H1 (cell line): ENCODE results near the gene WNK3. TPM values are rescaled to one million over a fixed set of nuclear protein-coding genes. Genes with fewer than 3 reads are reported as not detected.

Source experiments
- CTCF ChIA-PET: fragments of 300-600 bp; sonication (Branson Sonifier 250); formaldehyde crosslinking; loops from one replicate; lab custom pipeline; 2021; ENCODE audit not compliant: partially characterized antibody; lab: Charles Lee
- POLR2A ChIA-PET: fragments of 300-600 bp; sonication (Branson Sonifier 250); formaldehyde crosslinking; loops from one replicate; lab custom pipeline; 2021; ENCODE audit warnings: inconsistent platforms; ENCODE audit not compliant: partially characterized antibody; lab: Charles Lee
- DNase-seq, 2 experiments: peaks; one replicate each; pipeline versions ENCODE4 v3.0.0 to v3.0.0-alpha.2; 2010 to 2022; ENCODE audit warnings: low spot score in 2 of 2, low read depth in 1 of 2, mixed read lengths in 1 of 2
- FAIRE-seq: peaks from 2 replicates; lab custom pipeline; 2011; peaks lifted over from hg19 to GRCh38; lab: Jason Lieb, UNC
- H2AFZ ChIP-seq: 2 replicates; pipeline ENCODE4 v1.8.1; 2012; ENCODE audit warnings: low read length, inconsistent platforms
- H2AK5ac ChIP-seq: 2 replicates; pipeline ENCODE4 v1.6.1; 2013; ENCODE audit warnings: low read depth, low read length
- H2BK120ac ChIP-seq: replicated peaks from 2 replicates; pipeline ENCODE3; 2013; ENCODE audit warnings: low read depth, low read length, inconsistent platforms
- H2BK12ac ChIP-seq: 2 replicates; pipeline ENCODE4 v1.6.1; 2013; ENCODE audit warnings: low read depth, low read length
- H2BK15ac ChIP-seq: 2 replicates; pipeline ENCODE4 v1.6.1; 2013; ENCODE audit warnings: low read length
- H2BK20ac ChIP-seq: 2 replicates; pipeline ENCODE4 v1.6.1; 2013; ENCODE audit warnings: low read length
- H2BK5ac ChIP-seq: 2 replicates; pipeline ENCODE4 v1.6.1; 2013; ENCODE audit warnings: low read depth, low read length
- H3K14ac ChIP-seq: 2 replicates; pipeline ENCODE4 v1.6.1; 2013; ENCODE audit warnings: inconsistent platforms; ENCODE audit not compliant: insufficient read length
- H3K18ac ChIP-seq: 2 replicates; pipeline ENCODE4 v1.6.1; 2013; ENCODE audit warnings: low read length; ENCODE audit errors: extremely low read depth
- H3K23ac ChIP-seq: 2 replicates; pipeline ENCODE4 v1.6.1; 2013; ENCODE audit warnings: inconsistent platforms; ENCODE audit not compliant: insufficient read length
- H3K23me2 ChIP-seq: 2 replicates; pipeline ENCODE4 v1.6.1; 2013; ENCODE audit warnings: low read depth, low read length
- H3K27ac ChIP-seq: 2 replicates; pipeline ENCODE4 v1.6.1; 2011; ENCODE audit warnings: low read depth, low read length, inconsistent platforms
- H3K27me3 ChIP-seq, 4 experiments: replicated peaks in 1 of 4; 1 replicate in 1 of 4; 2 replicates in 3 of 4; pipeline versions ENCODE4 v1.6.1 to v1.8.1; 2011 to 2013; ENCODE audit warnings: low read length in 3 of 4, mild to moderate bottlenecking in 3 of 4, inconsistent platforms in 2 of 4, mixed read lengths in 2 of 4, moderate library complexity in 1 of 4; ENCODE audit not compliant: control insufficient read depth in 3 of 4, insufficient read depth in 3 of 4; ENCODE audit errors: extremely low read depth in 1 of 4
- H3K36me3 ChIP-seq, 4 experiments: 2 replicates each; pipeline versions ENCODE4 v1.6.1 to v1.8.1; 2011 to 2013; ENCODE audit warnings: mild to moderate bottlenecking in 4 of 4, low read length in 3 of 4, moderate library complexity in 2 of 4, control low read depth in 1 of 4, inconsistent platforms in 1 of 4; ENCODE audit not compliant: insufficient read depth in 4 of 4, control insufficient read depth in 2 of 4
- H3K4ac ChIP-seq: replicated peaks from 2 replicates; pipeline ENCODE3; 2013; ENCODE audit warnings: low read length, low read depth, mixed read lengths, inconsistent platforms; ENCODE audit not compliant: insufficient read length
- H3K4me1 ChIP-seq, 4 experiments: replicated peaks in 1 of 4; 1 replicate in 1 of 4; 2 replicates in 3 of 4; pipeline versions ENCODE4 v1.6.1 to v1.8.1; 2011 to 2013; ENCODE audit warnings: low read length in 3 of 4, inconsistent platforms in 2 of 4, mixed read lengths in 1 of 4; ENCODE audit not compliant: insufficient read depth in 4 of 4, control insufficient read depth in 3 of 4
- H3K4me2 ChIP-seq, 2 experiments: 2 replicates each; pipeline versions ENCODE4 v1.6.1 to v1.8.1; 2011 to 2013; ENCODE audit warnings: low read depth in 2 of 2, low read length in 2 of 2, control low read depth in 1 of 2, inconsistent platforms in 1 of 2, mild to moderate bottlenecking in 1 of 2; ENCODE audit not compliant: insufficient read depth in 1 of 2
- H3K4me3 ChIP-seq, 4 experiments: fragments of 200-600, 300-600 bp in 1 of 4; sonication (generic), shearing (Covaris generic), sonication (Bioruptor Twin) in 1 of 4; 2 replicates each; pipeline versions ENCODE4 v1.5.1 to v1.8.1; 2011 to 2016; ENCODE audit warnings: low read length in 4 of 4, low read depth in 3 of 4, control low read depth in 2 of 4, inconsistent platforms in 2 of 4, mild to moderate bottlenecking in 2 of 4, mixed read lengths in 1 of 4, moderate library complexity in 1 of 4; ENCODE audit not compliant: insufficient read depth in 2 of 4; ENCODE audit errors: extremely low read depth in 1 of 4
- H3K56ac ChIP-seq: replicated peaks from 2 replicates; pipeline ENCODE3; 2013; ENCODE audit warnings: low read depth, mild to moderate bottlenecking, mixed read lengths, low read length, inconsistent platforms; ENCODE audit not compliant: insufficient read length
- H3K79me1 ChIP-seq: 2 replicates; pipeline ENCODE4 v1.6.1; 2013; ENCODE audit warnings: low read depth, low read length, control low read depth
- H3K79me2 ChIP-seq, 2 experiments: 2 replicates each; pipeline versions ENCODE4 v1.6.1 to v1.8.1; 2012 to 2013; ENCODE audit warnings: low read length in 2 of 2, mild to moderate bottlenecking in 2 of 2, inconsistent platforms in 1 of 2; ENCODE audit not compliant: insufficient read depth in 2 of 2, control insufficient read depth in 1 of 2
- H3K9ac ChIP-seq, 4 experiments: replicated peaks in 1 of 4; 1 replicate in 1 of 4; 2 replicates in 3 of 4; pipeline versions ENCODE4 v1.6.1 to v1.8.1; 2011 to 2013; ENCODE audit warnings: low read depth in 3 of 4, low read length in 3 of 4, control low read depth in 2 of 4, mild to moderate bottlenecking in 2 of 4, moderate library complexity in 2 of 4, inconsistent platforms in 1 of 4; ENCODE audit errors: extremely low read depth in 1 of 4
- H3K9me3 ChIP-seq, 2 experiments: 2 replicates each; pipeline versions ENCODE4 v1.6.1 to v1.8.1; 2012 to 2013; ENCODE audit warnings: mild to moderate bottlenecking in 2 of 2, moderate library complexity in 2 of 2, control low read depth in 1 of 2, inconsistent platforms in 1 of 2, low read depth in 1 of 2, low read length in 1 of 2, mixed read lengths in 1 of 2; ENCODE audit not compliant: insufficient read depth in 2 of 2
- H4K20me1 ChIP-seq, 2 experiments: replicated peaks in 1 of 2; 2 replicates each; pipeline versions ENCODE3 to v1.8.1; 2011 to 2013; ENCODE audit warnings: inconsistent platforms in 2 of 2, low read length in 2 of 2, mild to moderate bottlenecking in 1 of 2; ENCODE audit not compliant: insufficient read depth in 2 of 2, control insufficient read depth in 1 of 2
- H4K5ac ChIP-seq: 2 replicates; pipeline ENCODE4 v1.6.1; 2013; ENCODE audit warnings: low read length, low read depth, mixed read lengths, inconsistent platforms; ENCODE audit not compliant: insufficient read length
- H4K8ac ChIP-seq: 2 replicates; pipeline ENCODE4 v1.8.0; 2013; ENCODE audit warnings: mild to moderate bottlenecking, moderate library complexity, low read length, inconsistent platforms; ENCODE audit not compliant: insufficient read depth; ENCODE audit errors: extremely low read depth
- H4K91ac ChIP-seq: replicated peaks from 2 replicates; pipeline ENCODE3; 2013; ENCODE audit warnings: low read length, mixed read lengths, inconsistent platforms; ENCODE audit not compliant: insufficient read length
- BACH1 ChIP-seq: IDR thresholded peaks from 2 replicates; pipeline ENCODE4 v1.6.1; 2012; ENCODE audit warnings: low read length, improper control_type of control experiment
- EGR1 ChIP-seq: IDR thresholded peaks from 2 replicates; pipeline ENCODE4 v1.6.1; 2011; ENCODE audit warnings: low read depth, low read length, borderline replicate concordance
- EZH2 ChIP-seq: fragments of 200-600 bp; sonication (generic); IDR thresholded peaks from 2 replicates; pipeline ENCODE4 v1.7.1; 2012; ENCODE audit warnings: low read depth, mild to moderate bottlenecking, moderate library complexity, low read length, inconsistent platforms; ENCODE audit not compliant: severe bottlenecking
- KDM4A ChIP-seq: IDR thresholded peaks from one replicate; pipeline ENCODE4 v1.7.1; 2012; ENCODE audit warnings: low read depth, mild to moderate bottlenecking, moderate library complexity, low read length, inconsistent platforms; ENCODE audit not compliant: severe bottlenecking
- MAFK ChIP-seq: IDR thresholded peaks from 2 replicates; pipeline ENCODE4 v1.6.1; 2012; ENCODE audit warnings: low read depth, mild to moderate bottlenecking, improper control_type of control experiment, low read length
- TAF7 ChIP-seq: optimal IDR thresholded peaks from 2 replicates; pipeline ENCODE3; 2011; ENCODE audit warnings: low read depth, mild to moderate bottlenecking, inconsistent platforms, low read length, moderate library complexity, borderline replicate concordance
- ZNF274 ChIP-seq: IDR thresholded peaks from 2 replicates; pipeline ENCODE4 v1.7.0; 2012; ENCODE audit warnings: low read length, borderline replicate concordance; ENCODE audit errors: extremely low read depth
- WGBS, 2 experiments: shearing (Covaris generic) in 1 of 2; methylation state at CpG; one replicate each; pipeline versions ENCODE4 v1.1.6 to v1.1.7; 2013 to 2015; ENCODE audit warnings: low lambda C conversion rate in 2 of 2, mixed read lengths in 2 of 2, inconsistent platforms in 1 of 2, low coverage in 1 of 2, missing lambda C conversion rate in 1 of 2; ENCODE audit not compliant: insufficient replicate concordance in 2 of 2, insufficient coverage in 1 of 2, insufficient read length in 1 of 2; ENCODE audit errors: extremely low coverage in 1 of 2, missing lambda C conversion rate in 1 of 2; 5-methylcytosine and 5-hydroxymethylcytosine counted together
- polyA plus RNA-seq, 7 experiments: library from polyadenylated mRNA; depleted of rRNA in 3 of 7; stranded (reverse) in 5 of 7; unstranded in 2 of 7; fragments of >200 nt in 5 of 7; fragments of 200-250 nt in 2 of 7; gene quantifications; 1 replicate in 5 of 7; 2 replicates in 1 of 7; 4 replicates in 1 of 7; pipeline versions ENCODE4 v1.2.1 to v1.2.3, GENCODE V29; 2011 to 2013; ENCODE audit warnings: missing spikeins in 2 of 7, mixed read lengths in 2 of 7
- total RNA-seq: library from RNA; stranded (reverse); fragmentation: NEBNext Ultra II Directional; extraction: Animal tissue kit (Norgen Biotek cat#: 25700); gene quantifications from 2 replicates; pipeline ENCODE4 v1.2.1, GENCODE V29; 2021

Gene WNK3
- total and polyA plus RNA-seq, 2 of the 8 experiments (the other 6 are each of a cell fraction or from before 2014, with no cell fraction given): 5.5 to 37.5 TPM

- Histone ChIP-seq H3K79me2 (no peaks in the 10 kb centered on the region), H4K8ac (no peak overlapping the region), H3K4me2 (no peak overlapping the region), H4K20me1 (no peaks in the 10 kb centered on the region), H3K4me3 (no peak overlapping the region), H2BK5ac (no peak overlapping the region), H2BK12ac (no peak overlapping the region), H3K23ac (no peak overlapping the region), H2AK5ac (no peak overlapping the region), H3K4me1 (no peaks in the 10 kb centered on the region), H3K4ac (no peak overlapping the region), H3K18ac (no peak overlapping the region), H3K9me3 (no peaks in the 10 kb centered on the region), H3K14ac (no peak overlapping the region), H3K27me3 (no peaks in the 10 kb centered on the region), H3K36me3 (peaks cover 0 to 3% (median 0%) of the 10 kb centered on the region in 4 experiments; a peak in 2 of 8 replicates), H3K56ac (no peak overlapping the region), H2BK20ac (no peak overlapping the region), H2AFZ (no peak overlapping the region), H4K91ac (no peak overlapping the region), H2BK15ac (no peak overlapping the region), H2BK120ac (no peak overlapping the region), H3K23me2 (no peaks in the 10 kb centered on the region), H4K5ac (no peak overlapping the region), H3K27ac (no peak overlapping the region), H3K9ac (no peak overlapping the region), H3K79me1 (no peaks in the 10 kb centered on the region)
- WGBS, 2 experiments: 92% methylated on average over 4 of the region's 4 CpGs; no CpG with 5 or more reads in 1 of the 2 experiments
- ChIA-PET CTCF (no interaction called here), POLR2A (no interaction called here)
- no peak for DNase-seq
- no peak for FAIRE-seq
- no peak for TF ChIP-seq MAFK
- no peak for TF ChIP-seq TAF7
- TF ChIP-seq ZNF274: no peak
- no peak for TF ChIP-seq EZH2
- no peak for TF ChIP-seq BACH1
- TF ChIP-seq EGR1: no peak
- TF ChIP-seq KDM4A: no peak
Observed at GRCh38 chrX:54230435-54231148, 127.3 kb downstream of the WNK3 start.
